HG02642 (cell line): ENCODE measurements around the gene MAGEA2.
"Not testable (repeated sequence)": the region's sequence is repeated elsewhere in the genome, so short reads cannot be mapped to it uniquely, and the experiment has no call there.

Experiments used
- ATAC-seq: cut with Tn5 transposase; IDR thresholded peaks from one replicate; pipeline ENCODE4 v1.9.1; 2021; ENCODE audit warnings: mild to moderate bottlenecking; ENCODE audit not compliant: unreplicated experiment, poor library complexity

MAGEA2 gene

GRCh38 chrX:152753686-152754650 lies at the start of gene MAGEA2:
MAGEA2 (minus strand) TSS chrX:152753842; CDS start chrX:152751363, 2,479 bp downstream.
- not testable (repeated sequence) for ATAC-seq

- ATAC-seq = no peak
Measured at GRCh38 chrX:152798945-152799344, 45.3 kb upstream of the MAGEA2 start.

- peak; percentile 89 for ATAC-seq
Measured at GRCh38 chrX:152787062-152787461, 33.4 kb upstream of the MAGEA2 start.

GRCh38 chrX:152769549-152770289 lies 16.1 kb upstream of the MAGEA2 start, which contains the start of gene MAGEA6:
MAGEA6 (minus strand) TSS chrX:152769689; CDS start chrX:152767650, 2,039 bp downstream.
- ATAC-seq = not testable (repeated sequence)

DNA sequence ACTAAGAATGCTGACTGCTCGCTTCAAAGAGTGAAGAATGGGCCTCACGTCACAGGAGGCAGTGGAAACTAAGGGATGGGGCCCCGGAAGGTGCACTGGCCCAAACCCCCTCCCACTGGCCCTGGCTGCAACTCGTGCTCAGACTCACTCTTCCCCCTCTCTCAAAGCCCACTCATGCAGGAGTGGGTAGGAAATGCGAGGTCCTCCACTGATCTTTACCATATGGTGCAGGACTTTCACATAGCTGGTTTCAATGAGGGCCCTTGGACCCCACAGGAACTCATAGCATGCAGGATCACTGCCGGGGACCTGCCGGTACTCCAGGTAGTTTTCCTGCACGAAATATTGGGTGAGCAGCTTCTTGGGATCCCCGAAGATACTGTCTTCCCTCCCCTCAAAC lies 12.9 kb upstream of the MAGEA2 start:
- ATAC-seq = not testable (repeated sequence)

- not testable (repeated sequence) for ATAC-seq
Measured at GRCh38 chrX:152761582-152761981, 7.9 kb upstream of the MAGEA2 start.

- not testable (repeated sequence) for ATAC-seq
Measured at GRCh38 chrX:152759544-152759943, 5.9 kb upstream of the MAGEA2 start.

GRCh38 chrX:152758918-152759317 lies 5.3 kb upstream of the MAGEA2 start, which contains the start of gene CSAG3:
CSAG3 (plus strand) TSS chrX:152759218.
- ATAC-seq = not testable (repeated sequence)

- ATAC-seq = not testable (repeated sequence)
Measured at GRCh38 chrX:152754871-152755270, 1.2 kb upstream of the MAGEA2 start.

DNA sequence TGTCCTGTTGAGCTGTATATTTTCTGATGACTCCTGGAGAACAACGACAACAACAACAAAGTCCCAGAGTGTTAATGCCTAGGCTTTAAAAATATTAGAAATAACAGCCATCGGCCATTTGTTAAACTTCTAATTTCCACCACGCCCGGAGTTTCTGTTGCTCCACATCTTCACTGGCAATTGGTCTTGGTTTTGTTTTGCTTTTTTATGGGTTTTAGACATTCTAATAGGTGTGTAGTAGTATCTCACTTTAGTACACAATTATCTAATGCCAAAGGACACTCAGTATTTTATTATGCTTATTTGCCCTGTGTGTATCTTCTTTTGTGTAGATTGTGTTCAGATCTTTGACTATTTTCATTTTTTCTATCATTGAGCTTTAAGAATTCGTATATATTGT lies 15.1 kb downstream of the MAGEA2 start:
- no peak for ATAC-seq

DNA sequence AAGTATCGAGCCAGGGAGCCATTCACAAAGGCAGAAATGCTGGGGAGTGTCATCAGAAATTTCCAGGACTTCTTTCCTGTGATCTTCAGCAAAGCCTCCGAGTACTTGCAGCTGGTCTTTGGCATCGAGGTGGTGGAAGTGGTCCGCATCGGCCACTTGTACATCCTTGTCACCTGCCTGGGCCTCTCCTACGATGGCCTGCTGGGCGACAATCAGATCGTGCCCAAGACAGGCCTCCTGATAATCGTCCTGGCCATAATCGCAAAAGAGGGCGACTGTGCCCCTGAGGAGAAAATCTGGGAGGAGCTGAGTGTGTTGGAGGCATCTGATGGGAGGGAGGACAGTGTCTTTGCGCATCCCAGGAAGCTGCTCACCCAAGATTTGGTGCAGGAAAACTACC lies 17.1 kb downstream of the MAGEA2 start:
- ATAC-seq = not testable (repeated sequence)

- no peak for ATAC-seq
Measured at GRCh38 chrX:152735860-152736511, 17.7 kb downstream of the MAGEA2 start.

- ATAC-seq = no peak
Measured at GRCh38 chrX:152735101-152735500, 18.5 kb downstream of the MAGEA2 start.

GRCh38 chrX:152734143-152734858 lies 19.3 kb downstream of the MAGEA2 start:
- not testable (repeated sequence) for ATAC-seq

DNA sequence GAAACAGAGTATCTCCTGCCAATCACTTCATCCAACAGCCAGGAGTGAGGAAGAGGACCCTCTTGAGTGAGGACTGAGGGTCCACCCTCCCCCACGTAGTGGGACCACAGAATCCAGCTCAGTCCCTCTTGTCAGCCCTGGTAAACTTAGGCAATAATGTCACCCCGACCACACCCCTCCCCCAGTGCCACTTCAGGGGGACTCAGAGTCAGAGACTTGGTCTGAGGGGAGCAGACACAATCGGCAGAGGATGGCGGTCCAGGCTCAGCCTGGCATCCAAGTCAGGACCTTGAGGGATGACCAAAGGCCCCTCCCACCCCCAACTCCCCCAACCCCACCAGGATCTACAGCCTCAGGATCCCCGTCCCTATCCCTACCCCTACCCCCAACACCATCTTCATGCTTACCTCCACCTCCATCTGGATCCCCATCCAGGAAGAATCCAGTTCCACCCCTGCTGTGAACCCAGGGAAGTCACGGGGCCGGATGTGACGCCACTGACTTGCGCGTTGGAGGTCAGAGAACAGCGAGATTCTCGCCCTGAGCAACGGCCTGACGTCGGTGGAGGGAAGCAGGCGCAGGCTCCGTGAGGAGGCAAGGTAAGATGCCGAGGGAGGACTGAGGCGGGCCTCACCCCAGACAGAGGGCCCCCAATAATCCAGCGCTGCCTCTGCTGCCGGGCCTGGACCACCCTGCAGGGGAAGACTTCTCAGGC lies 20.2 kb downstream of the MAGEA2 start, which contains the start of the genes CSAG1 and MAGEA12:
CSAG1 (minus strand) TSS at position 461 of the 715 bp plus-strand sequence. CDS start 1,261 bp downstream, outside the sequence.
MAGEA12 (plus strand) TSS at position 497 of the 715 bp plus-strand sequence. CDS start 2,405 bp downstream, outside the sequence.
- ATAC-seq = no peak

DNA sequence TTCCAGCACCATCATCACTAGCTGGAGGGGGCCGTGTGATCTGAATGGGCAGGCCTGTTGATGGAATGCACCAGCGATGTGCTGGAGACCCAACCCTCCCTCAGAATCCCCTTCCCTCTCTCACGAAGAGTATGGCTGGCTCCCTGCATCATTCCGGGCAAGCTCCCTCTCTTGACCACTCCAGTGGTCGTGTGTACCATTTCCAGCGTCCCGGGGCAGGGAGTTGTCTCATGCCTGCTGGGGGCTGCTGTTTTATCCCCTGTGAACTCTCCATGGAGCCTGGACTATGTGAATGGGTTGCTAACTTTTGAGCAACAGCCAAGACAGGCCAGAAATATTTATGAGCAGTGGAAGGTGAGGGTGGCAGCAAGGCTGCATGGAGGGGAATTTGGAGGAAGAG lies 28.2 kb downstream of the MAGEA2 start:
- ATAC-seq = no peak

DNA sequence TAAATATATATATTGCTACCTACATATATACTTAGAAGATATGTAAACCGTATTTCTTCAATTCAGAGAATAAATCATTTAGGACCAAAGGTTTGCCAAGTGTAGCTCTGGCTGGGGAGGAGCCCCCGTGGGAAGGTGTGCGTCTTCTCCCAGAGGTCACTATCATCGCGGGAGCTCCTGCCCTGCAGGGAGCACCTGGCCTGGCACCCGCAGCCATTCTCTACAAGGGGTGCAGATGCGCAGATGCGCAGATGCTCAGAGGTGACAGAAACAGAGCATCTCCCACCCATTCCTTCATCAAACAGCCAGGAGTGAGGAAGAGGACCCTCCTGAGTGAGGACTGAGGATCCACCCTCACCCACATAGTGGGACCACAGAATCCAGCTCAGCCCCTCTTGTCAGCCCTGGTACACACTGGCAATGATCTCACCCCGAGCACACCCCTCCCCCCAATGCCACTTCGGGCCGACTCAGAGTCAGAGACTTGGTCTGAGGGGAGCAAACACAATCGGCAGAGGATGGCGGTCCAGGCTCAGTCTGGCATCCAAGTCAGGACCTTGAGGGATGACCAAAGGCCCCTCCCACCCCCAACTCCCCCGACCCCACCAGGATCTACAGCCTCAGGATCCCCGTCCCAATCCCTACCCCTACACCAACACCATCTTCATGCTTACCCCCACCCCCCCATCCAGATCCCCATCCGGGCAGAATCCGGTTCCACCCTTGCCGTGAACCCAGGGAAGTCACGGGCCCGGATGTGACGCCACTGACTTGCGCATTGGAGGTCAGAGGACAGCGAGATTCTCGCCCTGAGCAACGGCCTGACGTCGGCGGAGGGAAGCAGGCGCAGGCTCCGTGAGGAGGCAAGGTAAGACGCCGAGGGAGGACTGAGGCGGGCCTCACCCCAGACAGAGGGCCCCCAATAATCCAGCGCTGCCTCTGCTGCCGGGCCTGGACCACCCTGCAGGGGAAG lies 39.5 kb downstream of the MAGEA2 start, which contains the start of gene MAGEA2B:
MAGEA2B (plus strand) TSS at position 814 of the 973 bp plus-strand sequence. CDS start 2,479 bp downstream, outside the sequence.
- not testable (repeated sequence) for ATAC-seq
